Pancreas (tissue), 10 donors: ENCODE data around the gene AKAP6. TPM values are rescaled to one million over a fixed set of nuclear protein-coding genes. Genes with fewer than 3 reads are reported as not detected.
A peak's percentile ranks its signal among the peaks of the same experiment; 100 is the strongest.
"Not testable (repeated sequence)": the region's sequence is repeated elsewhere in the genome, so short reads cannot be mapped to it uniquely, and the experiment has no call there.

ENCODE experiments used
- ATAC-seq, 4 donors: fragments of 200-7000 bp; cut with Tn5 transposase; one replicate each; pipeline versions ENCODE4 v1.8.0 to v1.9.1; 2020; ENCODE audit warnings: mild to moderate bottlenecking in 4 of 4, moderate library complexity in 4 of 4
- DNase-seq, 6 donors: peaks; one replicate each; pipeline ENCODE4 v3.0.0-alpha.2; 2020
- FAIRE-seq: peaks from 2 replicates; lab custom pipeline; 2012; peaks lifted over from hg19 to GRCh38; lab: Jason Lieb, UNC
- H3K27ac ChIP-seq, 4 donors: fragments of 200-600 bp; sonication (generic); 1 replicate in 3 of 4; 2 replicates in 1 of 4; pipeline versions ENCODE4 v1.5.0 to v1.8.0; 2020
- H3K27me3 ChIP-seq, 4 donors: fragments of 200-600 bp; one replicate each; pipeline ENCODE4 v1.8.0; 2021
- H3K36me3 ChIP-seq, 3 donors: fragments of 200-600 bp; sonication (generic) in 1 of 3; one replicate each; pipeline versions ENCODE4 v1.5.0 to v1.8.0; 2020 to 2021
- H3K4me1 ChIP-seq, 3 donors: fragments of 200-600 bp; one replicate each; pipeline ENCODE4 v1.8.0; 2021
- H3K4me3 ChIP-seq, 4 donors: fragments of 200-600 bp; sonication (generic) in 2 of 4; one replicate each; pipeline versions ENCODE4 v1.5.0 to v1.8.0; 2020 to 2021
- H3K9me3 ChIP-seq, 4 donors: fragments of 200-600 bp; one replicate each; pipeline ENCODE4 v1.8.0; 2021
- CTCF ChIP-seq, 4 donors: fragments of 200-600 bp; sonication (generic) in 3 of 4; IDR thresholded peaks; one replicate each; pipeline versions ENCODE4 v1.5.0 to v1.8.0; 2021; ENCODE audit warnings: antibody characterized with exemption in 4 of 4
- WGBS, 2 donors: extraction: QIAGEN DNeasy Blood & Tissue Kit; methylation state at CpG; one replicate each; pipeline ENCODE4 v1.1.7; 2013; 5-methylcytosine and 5-hydroxymethylcytosine counted together
- intact Hi-C, 3 donors: fragments of 100-400 bp; cut with DNase I; formaldehyde crosslinking; loops; one replicate each; pipeline versions ENCODE4 v1.11.1 to v1.14.2; 2022
- polyA plus RNA-seq, 2 donors: library from polyadenylated mRNA; stranded (reverse); fragments of 200-250 nt; gene quantifications; one replicate each; pipeline ENCODE4 v1.2.3, GENCODE V29; 2013
- total RNA-seq, 6 donors: library from RNA; stranded (reverse); fragmentation: NEBNext Ultra II Directional in 4 of 6; extraction: Animal tissue kit (Norgen Biotek cat#: 25700) in 4 of 6; gene quantifications; one replicate each; pipeline versions ENCODE4 v1.2.1 to v1.2.4, GENCODE V29; 2021 to 2023
- donor health status: healthy with polysubstance abuse.
- donor health status: DM: no; HTN: no; CAD: no; lungs with moderate emphysema.
- donor health status: DM: no; HTN: no; CAD: no.
- donor health status: control.
- donor health status: control.
- donor health status: Bipolar disorder and iron deficiency.
- donor health status: DM: yes; HTN: yes; CAD: no.
- donor health status: DM: no; HTN: no; CAD: no.
- donor health status: DM: no; HTN: no; CAD: no.
- donor health status: DM: yes; HTN: yes; CAD: no.

AKAP6 gene
- total and polyA plus RNA-seq, 8 donors, result 0.34 to 2.2 (median 1.8) TPM

GRCh38 chr14:32381869-32382268 lies 52.8 kb downstream of the AKAP6 start:
- FAIRE-seq, result no peak

DNA sequence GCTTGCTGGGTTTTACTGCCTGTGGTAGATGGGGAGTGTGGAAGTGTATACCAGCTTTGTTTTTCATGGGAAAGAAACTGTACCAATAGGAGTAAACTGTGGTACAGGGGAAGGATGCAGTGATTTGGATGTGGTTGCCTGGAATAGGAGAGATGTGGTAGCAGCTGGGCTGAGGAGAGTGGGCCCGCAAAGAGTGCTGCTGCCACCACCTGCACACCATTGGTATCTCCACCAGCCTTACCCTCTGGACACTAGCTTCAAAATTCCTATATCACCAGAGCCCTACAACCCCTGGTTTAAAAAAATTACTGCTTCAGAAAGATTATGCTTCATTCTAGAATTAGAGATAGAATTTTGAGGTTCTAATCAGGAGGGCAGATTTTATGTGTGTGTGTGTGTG lies 53.6 kb downstream of the AKAP6 start:
- intact Hi-C loops, result no loop called here
- no peak overlapping the region for H3K27ac ChIP-seq
- H3K27me3 ChIP-seq, result no peaks in the 10 kb centered on the region
- H3K9me3 ChIP-seq, result no peaks in the 10 kb centered on the region
- ATAC-seq (peak in 3 of 4 donors; percentile 39 to 52 (median 45)), FAIRE-seq (no peak), DNase-seq (no peak)
- TF ChIP-seq CTCF (IDR thresholded peaks at IDR 0.05), result no peak
- H3K4me3 ChIP-seq, result no peak overlapping the region
- 83 to 92% methylated on average over 1 of the region's 1 CpG for WGBS, 2 donors
- H3K4me1 ChIP-seq, result no peaks in the 10 kb centered on the region
- H3K36me3 ChIP-seq, result no peaks in the 10 kb centered on the region

More at GRCh38 chr14:32381869-32382268, 52.8 kb downstream of the AKAP6 start:
- DNase-seq (no peak), ATAC-seq (no peak)
- Histone ChIP-seq H3K4me3 (no peak overlapping the region), H3K9me3 (no peaks in the 10 kb centered on the region), H3K27me3 (no peaks in the 10 kb centered on the region), H3K36me3 (no peaks in the 10 kb centered on the region), H3K27ac (no peak overlapping the region), H3K4me1 (no peaks in the 10 kb centered on the region)
- intact Hi-C loops, result no loop called here
- TF ChIP-seq CTCF (IDR thresholded peaks at IDR 0.05), result no peak
- 64% methylated on average over 2 of the region's 2 CpGs for WGBS, 2 donors

DNA sequence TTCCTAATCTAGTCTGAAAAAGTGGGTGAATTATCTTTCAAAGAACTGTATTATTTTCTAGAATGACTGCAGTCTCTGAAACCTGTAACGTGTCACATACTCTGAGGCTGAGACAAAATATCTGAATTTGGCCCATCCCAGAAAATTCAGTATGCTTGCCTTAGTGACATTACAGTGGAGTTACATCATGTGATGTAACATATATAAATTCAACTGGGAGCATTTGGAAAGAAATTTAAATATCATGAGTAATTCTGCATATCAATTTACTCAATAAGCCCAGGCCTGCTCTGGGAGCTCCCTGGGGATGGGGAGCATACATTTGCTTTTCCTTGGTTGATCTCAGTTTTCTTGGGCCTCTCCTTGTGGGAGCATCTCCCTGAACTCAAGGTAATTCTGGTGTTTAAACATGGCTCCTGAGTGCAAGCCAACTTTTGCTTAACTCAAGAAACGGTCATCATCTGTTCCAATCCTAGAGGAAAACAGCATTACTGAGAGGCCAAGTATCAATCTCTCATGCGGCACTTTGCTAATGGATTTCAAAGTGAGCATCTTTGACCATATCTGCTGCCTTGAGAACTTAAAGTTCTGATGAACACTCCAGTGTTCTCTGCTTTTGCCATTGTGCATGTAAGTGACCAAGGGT lies 54.4 kb downstream of the AKAP6 start:
- Histone ChIP-seq H3K27ac (no peak overlapping the region), H3K4me3 (no peak overlapping the region), H3K4me1 (no peaks in the 10 kb centered on the region), H3K27me3 (no peaks in the 10 kb centered on the region), H3K36me3 (no peaks in the 10 kb centered on the region), H3K9me3 (no peaks in the 10 kb centered on the region)
- FAIRE-seq (no peak), ATAC-seq (no peak), DNase-seq (no peak)
- intact Hi-C loops, result no loop called here
- 83 to 93% methylated on average over 3 of the region's 3 CpGs for WGBS, 2 donors
- TF ChIP-seq CTCF (IDR thresholded peaks at IDR 0.05), result no peak

GRCh38 chr14:32384464-32384863 lies 55.4 kb downstream of the AKAP6 start:
- Histone ChIP-seq H3K4me1 (no peaks in the 10 kb centered on the region), H3K36me3 (no peaks in the 10 kb centered on the region), H3K27ac (no peak overlapping the region), H3K27me3 (no peaks in the 10 kb centered on the region), H3K4me3 (no peak overlapping the region), H3K9me3 (no peaks in the 10 kb centered on the region)
- 77 to 91% methylated on average over 2 of the region's 2 CpGs for WGBS, 2 donors
- ATAC-seq (no peak), FAIRE-seq (no peak), DNase-seq (no peak)
- intact Hi-C loops, result no loop called here
- no peak for TF ChIP-seq CTCF (IDR thresholded peaks at IDR 0.05)

- H3K36me3 ChIP-seq, intact Hi-C loops, H3K27ac ChIP-seq, H3K4me3 ChIP-seq, ATAC-seq, H3K27me3 ChIP-seq, H3K4me1 ChIP-seq, DNase-seq, FAIRE-seq, H3K9me3 ChIP-seq: not testable (repeated sequence)
- WGBS, 2 donors, result 75 to 92% methylated on average over 2 of the region's 2 CpGs
Observed at GRCh38 chr14:32387295-32387694, 58.2 kb downstream of the AKAP6 start.
